HS-5 (cell line): ENCODE measurements around the gene TNS3.

Experiments used
- DNase-seq: peaks from one replicate; pipeline ENCODE4 v3.0.0-alpha.2; 2012; ENCODE audit warnings: low read depth

Gene TNS3

GRCh38 chr7:47258798-47259197, 323.1 kb downstream of the TNS3 start:
- no peak for DNase-seq

DNA sequence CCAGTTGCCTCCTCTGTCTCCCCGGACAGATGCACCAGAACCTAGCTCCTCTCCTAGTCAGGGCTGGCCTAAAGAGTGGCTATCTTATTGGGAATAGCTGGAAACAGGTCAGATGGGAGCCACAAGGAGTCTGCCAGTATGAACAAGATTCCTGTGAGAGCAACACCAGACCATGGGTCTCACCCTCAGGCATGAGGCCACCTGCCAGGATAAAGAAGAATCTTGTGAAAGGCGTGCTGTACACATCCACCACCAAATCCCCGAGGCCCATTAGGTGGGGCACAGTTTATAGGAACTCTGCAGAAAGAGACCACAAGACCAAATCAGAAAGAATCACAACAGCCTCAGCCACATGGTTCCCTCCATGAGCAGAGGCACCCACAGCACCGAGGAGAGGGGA, 325.9 kb downstream of the TNS3 start:
- DNase-seq, result no peak

DNA sequence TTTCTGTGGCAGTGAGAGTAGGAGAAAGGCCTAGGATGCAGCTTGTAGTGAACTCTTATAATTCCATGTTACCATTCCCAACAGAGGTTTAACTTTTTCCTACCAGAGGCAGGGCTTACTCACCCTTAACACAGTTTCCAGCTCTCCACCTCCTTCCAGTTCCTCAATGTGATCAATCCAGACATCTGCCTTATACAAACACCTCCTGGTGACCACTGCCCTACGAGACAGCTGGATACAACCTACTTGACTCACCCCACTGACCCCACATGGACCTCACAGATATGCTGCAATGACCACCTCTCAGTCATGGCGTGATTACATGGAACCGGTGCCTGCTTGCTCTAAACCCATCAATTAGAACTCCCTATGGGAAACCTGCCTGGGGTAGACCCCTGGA, 326.5 kb downstream of the TNS3 start:
- no peak for DNase-seq

- DNase-seq, result no peak
These were observed 326.9 kb downstream of the TNS3 start for GRCh38 chr7:47255007-47255406.

DNA sequence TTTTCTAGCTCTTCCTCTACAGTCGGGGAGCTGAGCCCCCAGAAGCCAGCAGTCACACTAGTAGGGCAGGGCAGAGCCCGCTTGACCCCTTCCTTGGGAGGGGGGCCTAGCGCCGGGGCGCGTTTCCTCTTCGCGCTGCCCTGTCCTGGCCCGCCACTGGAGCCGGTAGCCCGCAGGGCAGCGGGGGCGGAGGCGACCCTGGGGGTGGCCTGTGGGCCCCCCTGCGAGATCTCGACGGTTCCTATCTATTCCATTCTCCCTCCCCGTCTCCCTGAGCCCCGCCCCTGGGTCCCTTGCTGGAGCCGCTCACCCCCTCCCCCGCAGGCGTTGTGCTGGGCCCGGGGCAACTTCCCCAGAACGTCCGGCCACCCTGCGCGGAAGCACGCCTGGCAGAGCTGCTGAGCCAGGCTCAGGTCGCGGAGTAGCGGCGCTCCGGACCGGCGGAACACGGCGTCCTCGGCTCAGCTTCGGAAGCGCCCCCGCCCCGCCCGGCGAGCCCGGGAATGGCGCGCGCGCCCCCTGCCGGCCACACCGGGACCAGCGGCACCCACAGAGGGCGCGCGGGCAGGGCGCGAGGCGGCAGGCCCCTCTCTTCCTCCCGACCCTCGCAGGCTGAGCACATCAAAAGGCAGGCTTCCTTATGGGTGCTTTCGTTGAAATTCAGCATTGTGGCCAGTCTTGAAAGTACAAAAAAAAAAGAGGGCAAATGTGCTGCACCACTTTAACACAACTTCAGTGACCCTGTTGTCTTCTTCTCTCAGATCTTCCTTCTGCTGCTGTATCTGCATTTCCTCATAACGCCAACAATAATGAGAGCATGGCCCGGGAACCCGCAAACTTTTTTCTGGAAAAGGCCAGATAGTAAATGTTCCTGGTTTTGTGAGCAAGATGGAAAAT, 327.6 kb downstream of the TNS3 start:
- no peak for DNase-seq

DNA sequence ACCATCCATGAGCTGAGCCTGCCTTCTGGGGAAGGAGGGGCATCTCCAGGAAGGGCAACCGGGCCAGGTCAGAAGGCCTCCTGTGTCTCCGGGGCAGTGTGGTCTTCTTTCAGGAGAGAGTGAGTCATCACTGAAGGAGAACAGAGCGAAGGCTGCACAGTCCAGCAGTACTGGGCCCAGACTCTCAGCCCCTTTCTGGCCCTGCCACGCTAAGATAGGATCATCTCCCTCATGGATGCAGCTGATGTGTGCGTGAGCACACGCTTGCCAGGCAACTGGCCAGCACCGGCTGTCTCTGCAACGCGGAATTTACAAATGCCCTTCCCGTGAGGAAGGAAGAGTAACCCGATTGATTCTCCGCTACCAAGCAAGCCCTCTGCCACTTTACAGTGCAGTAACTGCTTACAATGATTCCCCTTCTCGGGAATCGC, 328.2 kb downstream of the TNS3 start:
- DNase-seq, result no peak

DNA sequence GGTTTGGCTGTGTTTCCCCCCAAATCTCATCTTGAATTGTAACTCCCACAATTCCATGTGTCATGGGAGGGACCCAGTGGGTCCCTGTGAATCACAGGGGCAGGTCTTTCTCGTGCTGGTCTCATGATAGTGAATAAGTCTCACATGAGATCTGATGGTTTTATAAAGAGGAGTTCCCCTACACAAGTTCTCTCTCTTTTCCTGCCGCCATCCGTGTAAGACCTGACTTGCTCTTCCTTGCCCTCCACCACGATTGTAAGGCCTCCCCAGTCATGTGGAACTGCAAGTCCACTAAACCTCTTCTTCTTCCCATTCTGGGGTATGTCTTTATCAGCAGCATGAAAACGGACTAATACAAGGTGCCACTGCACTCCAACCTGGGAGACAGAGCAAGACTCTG, 329.2 kb downstream of the TNS3 start:
- no peak for DNase-seq

DNA sequence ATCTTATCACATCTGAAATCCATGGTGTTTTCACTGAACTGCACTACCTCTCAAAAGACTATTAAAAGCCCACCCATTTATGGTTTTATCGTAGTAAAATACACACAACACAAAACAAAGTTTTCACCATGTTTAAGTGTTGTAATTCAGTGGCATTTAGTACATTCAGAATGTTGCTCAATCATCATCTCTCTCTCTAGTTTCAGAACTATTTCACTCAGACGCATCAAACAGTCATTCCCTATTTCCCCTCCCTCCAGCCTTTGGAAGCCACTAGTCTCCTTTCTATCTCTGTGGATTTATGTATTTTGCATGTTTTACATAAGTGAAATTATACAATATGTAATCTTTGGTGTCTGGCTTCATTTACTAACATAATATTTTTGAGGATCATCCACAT, 332.6 kb downstream of the TNS3 start:
- no peak for DNase-seq

DNA sequence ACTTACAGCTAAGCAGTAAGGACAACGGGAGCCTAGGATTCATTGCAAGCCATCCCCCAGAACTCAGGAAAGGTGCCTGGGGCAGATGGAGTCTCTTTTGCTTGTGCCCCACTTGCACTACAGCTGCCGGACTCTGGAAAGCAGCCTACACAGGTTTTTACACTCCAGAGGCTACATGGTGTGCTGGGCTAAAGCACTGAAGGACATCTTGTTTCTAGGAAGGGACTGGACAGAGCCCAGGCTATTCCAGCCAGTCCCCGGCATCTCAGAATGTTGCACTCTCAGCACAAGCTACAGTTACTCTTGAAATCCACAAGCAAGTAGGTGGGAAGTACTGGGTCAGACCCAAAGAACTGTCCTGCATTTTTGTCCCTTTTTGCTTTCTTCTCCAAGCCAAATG, 333.1 kb downstream of the TNS3 start:
- DNase-seq, result no peak

DNA sequence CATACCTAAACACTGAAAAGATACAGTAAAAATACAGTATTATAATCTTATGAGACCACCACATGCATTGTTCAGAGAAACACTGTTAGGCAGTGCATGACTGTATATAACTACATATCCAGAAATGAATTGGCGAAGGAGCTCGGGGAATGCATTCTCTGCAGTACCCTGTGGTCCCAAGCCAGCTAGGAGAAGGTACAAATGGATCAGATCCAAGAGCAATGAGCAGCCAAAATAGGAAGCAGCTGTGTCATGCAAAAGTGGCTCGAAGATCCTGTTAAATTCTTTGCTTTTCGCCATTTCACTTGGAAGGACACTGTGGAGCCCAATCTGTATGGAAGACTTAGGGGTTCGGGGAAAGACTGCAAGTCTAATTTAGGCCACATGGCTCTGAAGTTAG, 334.8 kb downstream of the TNS3 start:
- DNase-seq, result no peak

DNA sequence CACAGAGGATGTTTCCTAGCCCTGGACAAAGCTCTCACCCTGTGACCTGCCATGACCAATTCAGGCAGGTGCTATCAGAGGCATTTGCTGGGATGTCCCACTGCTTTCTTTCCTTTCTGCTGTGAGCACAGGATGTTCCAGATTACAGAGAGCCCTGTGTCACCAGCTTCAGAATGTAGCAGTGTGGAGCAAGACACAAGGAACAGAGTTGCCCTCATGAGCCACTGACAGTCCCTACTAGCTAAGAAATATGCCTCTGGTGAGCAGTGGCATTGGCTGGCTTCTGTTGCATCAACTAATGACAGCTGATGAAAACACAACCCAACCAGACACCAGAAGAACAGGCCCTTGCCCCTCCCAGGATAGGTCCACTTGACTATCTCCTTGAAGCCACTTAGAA, 337.2 kb downstream of the TNS3 start:
- DNase-seq, result no peak

GRCh38 chr7:47241112-47242065, 340.5 kb downstream of the TNS3 start:
- no peak for DNase-seq

DNA sequence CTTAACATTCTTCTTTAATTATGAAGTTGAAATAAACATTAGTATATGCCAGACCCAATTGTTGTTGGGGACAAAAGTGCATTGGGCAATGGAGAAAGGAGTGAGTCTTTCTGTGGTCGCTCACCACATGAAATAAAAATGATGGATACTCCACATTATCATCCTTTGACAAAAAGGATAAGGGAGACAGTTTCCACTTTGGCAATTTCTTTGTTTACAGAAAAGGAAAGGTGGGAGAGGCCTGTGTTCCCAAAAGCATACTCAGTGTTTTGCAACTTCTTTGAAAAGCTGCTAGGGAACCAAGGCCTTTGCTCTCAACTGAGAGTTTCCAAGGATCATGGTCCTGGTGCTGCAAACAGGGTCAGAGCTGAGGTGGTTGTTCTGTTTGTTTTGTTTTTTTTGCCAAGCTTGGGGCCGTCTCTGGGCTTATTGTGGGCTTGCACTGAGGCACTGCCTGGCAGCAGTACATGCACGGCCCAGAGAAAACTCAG, 341.9 kb downstream of the TNS3 start:
- no peak for DNase-seq

DNA sequence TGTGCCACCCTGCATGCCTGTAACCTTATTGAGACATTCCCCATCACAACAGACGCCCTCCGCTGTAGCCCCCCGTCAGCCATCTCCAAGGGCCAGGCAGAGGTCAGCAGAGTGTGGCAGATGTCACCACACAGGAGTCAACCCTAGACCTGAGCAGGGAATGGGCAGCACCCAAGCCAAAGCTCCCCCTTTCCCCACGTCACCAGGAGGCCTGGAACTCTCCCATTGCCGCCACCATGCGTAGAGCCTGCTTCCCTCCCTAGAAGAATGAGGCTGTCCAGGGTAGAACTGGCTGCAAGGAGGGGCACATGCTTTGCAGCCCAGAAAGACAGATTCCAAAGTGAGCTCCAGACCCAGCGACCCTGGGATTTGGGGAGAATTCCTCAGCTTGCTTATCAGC, 342.9 kb downstream of the TNS3 start:
- no peak for DNase-seq

DNA sequence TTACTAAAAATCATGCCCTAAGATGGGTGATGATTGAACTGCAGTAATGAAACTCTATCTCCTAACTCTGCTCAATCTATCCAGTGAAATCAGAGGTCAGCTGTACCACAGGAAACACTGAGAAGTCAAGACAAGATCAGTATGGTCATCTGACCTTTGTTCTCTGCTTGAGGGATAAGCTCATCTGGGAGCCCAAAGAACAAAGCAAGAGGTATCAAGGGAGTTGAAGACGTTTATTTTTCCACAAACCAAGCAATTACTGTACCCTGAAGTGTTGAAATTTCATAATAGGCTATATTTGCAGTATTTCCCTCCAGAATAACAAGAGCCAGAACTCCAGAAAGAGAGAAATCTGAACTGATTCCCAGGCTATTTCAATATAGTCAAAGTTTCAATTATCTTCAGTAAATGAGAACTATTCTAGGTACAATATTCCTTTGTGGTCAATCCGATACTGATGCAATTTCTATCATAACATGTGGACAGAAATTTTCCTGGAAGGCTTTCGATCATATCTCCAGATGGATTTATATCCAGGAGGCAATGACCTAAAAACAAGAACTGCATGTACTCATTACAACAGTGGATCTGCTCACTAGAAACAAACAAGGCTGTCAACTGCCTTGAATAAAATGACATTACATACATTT, 345.3 kb downstream of the TNS3 start:
- DNase-seq, result no peak

DNA sequence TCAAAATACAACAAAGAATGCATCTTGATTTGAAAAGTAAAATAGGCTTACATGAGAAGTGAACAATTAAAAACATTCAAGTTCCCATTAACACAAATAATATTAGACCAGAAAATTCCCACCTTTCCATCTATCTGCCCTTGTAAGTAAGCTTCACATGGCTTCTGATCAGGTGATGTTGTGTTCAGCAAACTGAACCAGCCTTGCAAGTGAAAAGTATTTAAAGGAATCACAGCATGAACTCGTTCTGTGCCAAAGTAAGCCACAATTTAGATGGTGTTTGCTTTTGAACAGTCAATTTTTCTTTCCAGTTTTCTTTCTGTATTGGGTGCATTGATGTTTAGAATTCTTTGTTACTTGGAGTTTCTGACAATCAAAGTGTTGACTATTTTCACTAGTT, 347.9 kb downstream of the TNS3 start:
- no peak for DNase-seq

GRCh38 chr7:47232751-47233412, 349.0 kb downstream of the TNS3 start:
- DNase-seq, result no peak

- DNase-seq, result no peak
These were observed 350.3 kb downstream of the TNS3 start for GRCh38 chr7:47231627-47232026.

GRCh38 chr7:47231032-47231431, 350.9 kb downstream of the TNS3 start:
- DNase-seq, result no peak

GRCh38 chr7:47228386-47229014, 353.4 kb downstream of the TNS3 start:
- no peak for DNase-seq

- no peak for DNase-seq
These were observed 354.1 kb downstream of the TNS3 start for GRCh38 chr7:47227762-47228177.
